ENCODE measurements around the gene URGCP. TPM values are rescaled to one million over a fixed set of nuclear protein-coding genes. Genes with fewer than 3 reads are reported as not detected.

URGCP gene
- total and polyA plus RNA-seq, 12 donors = 53.8 to 103 (median 67.6) TPM

- Histone ChIP-seq H3K27me3 (no peaks in the 10 kb centered on the region), H3K27ac (peak overlapping the region; percentile 72 to 99 (median 94)), H3K4me1 (replicated peaks in 1 of 2) (peaks cover 39 to 59% of the 10 kb centered on the region in 2 donors), H3K4me3 (no peak overlapping the region), H3K36me3 (replicated peaks in 1 of 2) (peaks cover 0 to 25% of the 10 kb centered on the region in 2 donors), H3K9me3 (replicated peaks in 1 of 3) (no peaks in the 10 kb centered on the region)
- intact Hi-C loops (cut with DNase I) = no loop called here
- DNase-seq = peak; percentile 73 to 91 (median 85)
- TF ChIP-seq POLR2A (IDR thresholded peaks at IDR 0.05) = peak in 1 of 2 donors; percentile 56
- TF ChIP-seq, protein P1, sequence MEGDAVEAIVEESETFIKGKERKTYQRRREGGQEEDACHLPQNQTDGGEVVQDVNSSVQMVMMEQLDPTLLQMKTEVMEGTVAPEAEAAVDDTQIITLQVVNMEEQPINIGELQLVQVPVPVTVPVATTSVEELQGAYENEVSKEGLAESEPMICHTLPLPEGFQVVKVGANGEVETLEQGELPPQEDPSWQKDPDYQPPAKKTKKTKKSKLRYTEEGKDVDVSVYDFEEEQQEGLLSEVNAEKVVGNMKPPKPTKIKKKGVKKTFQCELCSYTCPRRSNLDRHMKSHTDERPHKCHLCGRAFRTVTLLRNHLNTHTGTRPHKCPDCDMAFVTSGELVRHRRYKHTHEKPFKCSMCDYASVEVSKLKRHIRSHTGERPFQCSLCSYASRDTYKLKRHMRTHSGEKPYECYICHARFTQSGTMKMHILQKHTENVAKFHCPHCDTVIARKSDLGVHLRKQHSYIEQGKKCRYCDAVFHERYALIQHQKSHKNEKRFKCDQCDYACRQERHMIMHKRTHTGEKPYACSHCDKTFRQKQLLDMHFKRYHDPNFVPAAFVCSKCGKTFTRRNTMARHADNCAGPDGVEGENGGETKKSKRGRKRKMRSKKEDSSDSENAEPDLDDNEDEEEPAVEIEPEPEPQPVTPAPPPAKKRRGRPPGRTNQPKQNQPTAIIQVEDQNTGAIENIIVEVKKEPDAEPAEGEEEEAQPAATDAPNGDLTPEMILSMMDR (IDR thresholded peaks at IDR 0.05) = no peak
- WGBS, 4 donors = 17 to 24% (median 19%) methylated on average over 6 to 7 of the region's 7 CpGs
Observed at GRCh38 chr7:43872406-43873110, 33.8 kb downstream of the URGCP start.

DNA sequence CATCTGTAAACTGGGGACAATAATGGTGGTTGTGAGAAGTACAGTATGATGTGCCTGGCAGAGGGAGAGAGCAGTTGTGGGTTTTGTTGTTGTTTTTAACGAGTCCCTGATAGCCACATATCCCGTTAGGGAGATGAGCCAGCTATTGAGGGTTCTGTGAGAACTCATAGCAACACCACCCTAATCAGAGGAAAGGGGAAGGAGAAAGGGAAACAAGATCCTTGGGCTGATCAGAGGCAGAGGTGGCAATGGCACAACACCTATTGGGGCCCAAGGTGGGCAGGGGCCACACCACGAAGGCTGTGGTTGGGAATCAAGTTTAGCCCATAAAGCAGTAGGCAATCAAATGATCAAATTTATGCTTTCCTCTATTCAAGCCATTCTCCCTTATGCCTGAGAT lies 35.3 kb downstream of the URGCP start:
- no peak for TF ChIP-seq POLR2A (IDR thresholded peaks at IDR 0.05)
- TF ChIP-seq, protein P1 (IDR thresholded peaks at IDR 0.05) = no peak
- Histone ChIP-seq H3K4me3 (no peak overlapping the region), H3K27ac (peak overlapping the region in 4 of 5 donors; percentile 12 to 99 (median 24)), H3K36me3 (replicated peaks in 1 of 2) (peaks cover 0 to 20% of the 10 kb centered on the region in 2 donors), H3K9me3 (replicated peaks in 1 of 3) (no peaks in the 10 kb centered on the region), H3K27me3 (no peaks in the 10 kb centered on the region), H3K4me1 (replicated peaks in 1 of 2) (peaks cover 30 to 47% of the 10 kb centered on the region in 2 donors)
- no peak for DNase-seq
- WGBS, 4 donors = 82 to 95% (median 84%) methylated on average over 3 of the region's 3 CpGs
- intact Hi-C loops (cut with DNase I) = no loop called here

DNA sequence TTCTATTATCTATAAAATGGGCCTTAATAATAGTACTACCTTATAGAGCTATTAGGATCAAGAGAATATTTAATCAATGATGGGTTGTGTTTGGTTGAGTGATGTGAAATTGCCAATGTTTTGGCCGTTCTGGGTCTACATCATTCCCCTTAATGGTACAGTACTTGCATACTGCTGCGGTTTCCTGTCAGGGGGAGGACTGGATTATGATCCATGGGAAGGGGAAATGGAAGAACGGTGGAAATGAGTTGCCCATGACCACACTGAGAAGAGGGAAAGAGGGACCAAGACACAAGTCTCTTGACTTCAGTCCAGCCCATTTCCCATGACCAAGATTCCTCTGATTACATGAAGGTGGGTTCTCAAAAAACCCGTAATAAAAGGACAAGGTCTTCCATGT lies 36.1 kb downstream of the URGCP start:
- WGBS, 4 donors = 83 to 88% (median 87%) methylated on average over 4 of the region's 4 CpGs
- H3K4me3 ChIP-seq = no peak overlapping the region
- H3K27me3 ChIP-seq = no peaks in the 10 kb centered on the region
- intact Hi-C loops (cut with DNase I) = no loop called here
- peaks cover 30 to 47% of the 10 kb centered on the region in 2 donors for H3K4me1 ChIP-seq (replicated peaks in 1 of 2)
- no peaks in the 10 kb centered on the region for H3K9me3 ChIP-seq (replicated peaks in 1 of 3)
- TF ChIP-seq, protein P1 (IDR thresholded peaks at IDR 0.05) = no peak
- TF ChIP-seq POLR2A (IDR thresholded peaks at IDR 0.05) = no peak
- peaks cover 0 to 13% of the 10 kb centered on the region in 2 donors for H3K36me3 ChIP-seq (replicated peaks in 1 of 2)
- DNase-seq = no peak
- peak overlapping the region; percentile 90 to 99 (median 96) for H3K27ac ChIP-seq

DNA sequence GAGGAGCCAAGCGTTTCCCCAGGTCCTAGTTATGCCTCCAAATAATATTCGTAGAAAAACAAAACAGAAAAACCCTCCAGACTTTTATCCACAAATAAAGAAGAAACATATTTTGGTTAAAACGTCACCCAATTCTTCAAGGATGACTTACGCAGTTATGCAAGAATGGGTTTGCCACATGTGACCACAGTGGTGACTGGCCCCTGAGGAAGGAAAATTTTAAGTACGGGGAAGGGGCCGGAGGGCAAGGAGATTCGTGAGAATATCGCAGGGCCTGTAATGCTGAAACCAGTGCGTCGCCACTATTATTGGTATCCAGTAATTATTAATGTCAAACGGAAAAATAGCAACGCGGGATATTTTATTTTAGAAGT lies 36.5 kb downstream of the URGCP start:
- Histone ChIP-seq H3K27ac (peak overlapping the region; percentile 90 to 99 (median 96)), H3K36me3 (replicated peaks in 1 of 2) (peaks cover 0 to 10% of the 10 kb centered on the region in 2 donors), H3K9me3 (replicated peaks in 1 of 3) (no peaks in the 10 kb centered on the region), H3K4me1 (replicated peaks in 1 of 2) (peaks cover 30 to 47% of the 10 kb centered on the region in 2 donors), H3K4me3 (peak overlapping the region in 2 of 4 donors; percentile 88 to 98), H3K27me3 (no peaks in the 10 kb centered on the region)
- peak in 6 of 7 donors; percentile 60 to 76 (median 64) for DNase-seq
- intact Hi-C loops (cut with DNase I) = no loop called here
- TF ChIP-seq, protein P1 (IDR thresholded peaks at IDR 0.05) = no peak
- TF ChIP-seq POLR2A (IDR thresholded peaks at IDR 0.05) = no peak
- 25 to 33% (median 29%) methylated on average over 13 of the region's 13 CpGs for WGBS, 4 donors
